WTC11 (cell line): ENCODE measurements around the gene TTC36.

Source experiments
- CTCF ChIP-seq: fragments of 200-600 bp; IDR thresholded peaks from 2 replicates; pipeline ENCODE4 v1.8.0; 2022; ENCODE audit warnings: antibody characterized with exemption
- NFYB ChIP-seq: sonication (generic); formaldehyde crosslinking; conservative IDR thresholded peaks from 2 replicates; pipeline ENCODE4 v1.8.0; 2022; ENCODE audit warnings: low read depth, missing genetic modification reagents
- PRDM15 ChIP-seq: sonication (generic); formaldehyde crosslinking; IDR thresholded peaks from 2 replicates; pipeline ENCODE4 v1.8.0; 2022; ENCODE audit warnings: missing genetic modification reagents
- TF ChIP-seq, protein P1 (sequence below): fragments of 250-450 bp; sonication (Bioruptor Pico); IDR thresholded peaks from 2 replicates; pipeline ENCODE4 v1.8.0; 2021; ENCODE audit warnings: mild to moderate bottlenecking

GRCh38 chr11:118514103-118514502, 13.2 kb upstream of the TTC36 start:
- no peak for TF ChIP-seq CTCF
- no peak for TF ChIP-seq NFYB (CRISPR knock-in tag)
- TF ChIP-seq, protein P1, sequence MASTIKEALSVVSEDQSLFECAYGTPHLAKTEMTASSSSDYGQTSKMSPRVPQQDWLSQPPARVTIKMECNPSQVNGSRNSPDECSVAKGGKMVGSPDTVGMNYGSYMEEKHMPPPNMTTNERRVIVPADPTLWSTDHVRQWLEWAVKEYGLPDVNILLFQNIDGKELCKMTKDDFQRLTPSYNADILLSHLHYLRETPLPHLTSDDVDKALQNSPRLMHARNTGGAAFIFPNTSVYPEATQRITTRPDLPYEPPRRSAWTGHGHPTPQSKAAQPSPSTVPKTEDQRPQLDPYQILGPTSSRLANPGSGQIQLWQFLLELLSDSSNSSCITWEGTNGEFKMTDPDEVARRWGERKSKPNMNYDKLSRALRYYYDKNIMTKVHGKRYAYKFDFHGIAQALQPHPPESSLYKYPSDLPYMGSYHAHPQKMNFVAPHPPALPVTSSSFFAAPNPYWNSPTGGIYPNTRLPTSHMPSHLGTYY (CRISPR knock-in tag) = no peak
- no peak for TF ChIP-seq PRDM15 (CRISPR knock-in tag)
